ENCODE data around the gene BIRC7. TPM values are rescaled to one million over a fixed set of nuclear protein-coding genes. Genes with fewer than 3 reads are reported as not detected.

The BIRC7 gene
- total RNA-seq, 2 experiments from 2014 or later = not detected

DNA sequence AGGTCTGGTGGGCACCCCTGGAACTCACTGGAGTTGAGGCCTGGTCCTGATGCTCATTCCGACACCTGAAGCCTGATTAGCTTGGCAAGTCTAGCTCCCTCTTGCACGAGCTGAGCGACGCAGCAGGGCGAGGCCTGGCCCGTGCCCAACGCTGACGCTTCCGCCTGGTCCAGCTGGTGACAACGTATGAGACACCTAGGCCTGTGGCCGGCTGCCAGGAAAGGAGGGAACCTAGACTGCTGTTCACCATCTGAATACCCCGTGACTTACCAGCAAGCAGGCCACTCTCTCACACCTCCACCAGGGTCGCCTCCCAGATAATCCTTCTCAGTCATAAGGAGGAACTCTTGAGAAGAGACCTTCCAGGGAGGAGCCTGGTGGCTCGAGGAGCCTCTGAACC is 44.3 kb upstream of the BIRC7 start:
- Mint-ChIP-seq H3K36me3 (ENCODE audit: low read depth) (peaks cover 20% of the 10 kb centered on the region), H3K27ac (no peak overlapping the region)
- CTCF ChIA-PET = interaction anchor here (0.7 kb wide), 1 partner anchor 8 kb away, joined by 3 read pairs; no protein-coding TSS in a partner anchor

DNA sequence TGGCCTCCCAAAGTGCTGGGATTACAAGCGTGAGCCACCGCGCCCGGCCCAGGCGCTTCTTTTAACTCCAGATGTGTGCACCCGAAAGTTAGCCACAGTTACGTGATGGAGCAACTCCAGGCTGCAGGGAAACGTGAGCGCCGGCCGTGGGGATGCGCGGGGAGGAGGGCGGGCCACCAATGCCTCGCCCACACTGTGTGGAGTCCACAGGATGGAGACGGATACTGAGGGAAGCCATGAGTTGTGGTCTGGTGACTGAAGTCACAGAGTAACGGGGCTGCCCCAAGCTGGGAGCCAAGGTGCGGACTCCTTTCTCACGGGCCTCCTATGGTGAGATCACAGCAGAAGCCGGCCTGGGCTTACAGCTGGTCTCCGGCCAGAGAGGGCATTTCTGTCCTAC is 43.0 kb upstream of the BIRC7 start:
- ATAC-seq (ENCODE audit: poor library complexity) = no peak
- ChIA-PET CTCF (no interaction called here), POLR2A (no interaction called here)

More for the DNA sequence above, 44.3 kb upstream of the BIRC7 start:
- H3K4me1 Mint-ChIP-seq (ENCODE audit: low read depth) = peaks cover 2% of the 10 kb centered on the region
- H3K9me3 ChIP-seq (ENCODE audit: control insufficient read depth in 1 of 2, insufficient read depth in 1 of 2, low read length in 2 of 2) = no peaks in the 10 kb centered on the region
- H3K9me3 Mint-ChIP-seq = no peaks in the 10 kb centered on the region
- intact Hi-C loops (cut with DNase I, micrococcal nuclease) = no loop called here
- ATAC-seq (ENCODE audit: poor library complexity) = no peak
- H3K36me3 ChIP-seq (ENCODE audit: insufficient read depth, low read length) = peaks cover 15% of the 10 kb centered on the region
- no peak for TF ChIP-seq CTCF (IDR thresholded peaks at IDR 0.05)
- no peak for DNase-seq
- no peaks in the 10 kb centered on the region for H3K27me3 Mint-ChIP-seq
- H3K4me3 ChIP-seq (ENCODE audit: low read length) = no peak overlapping the region
- H3K4me3 Mint-ChIP-seq = no peak overlapping the region
- no peaks in the 10 kb centered on the region for H3K4me1 ChIP-seq (ENCODE audit: insufficient read depth, low read length)
- no peak overlapping the region for H3K27ac ChIP-seq (ENCODE audit: low read depth in 1 of 2, low read length in 2 of 2)
- POLR2A ChIA-PET = no interaction called here
- H3K27me3 ChIP-seq (ENCODE audit: control insufficient read depth in 1 of 2, insufficient read depth in 2 of 2, low read length in 2 of 2) = no peaks in the 10 kb centered on the region

DNA sequence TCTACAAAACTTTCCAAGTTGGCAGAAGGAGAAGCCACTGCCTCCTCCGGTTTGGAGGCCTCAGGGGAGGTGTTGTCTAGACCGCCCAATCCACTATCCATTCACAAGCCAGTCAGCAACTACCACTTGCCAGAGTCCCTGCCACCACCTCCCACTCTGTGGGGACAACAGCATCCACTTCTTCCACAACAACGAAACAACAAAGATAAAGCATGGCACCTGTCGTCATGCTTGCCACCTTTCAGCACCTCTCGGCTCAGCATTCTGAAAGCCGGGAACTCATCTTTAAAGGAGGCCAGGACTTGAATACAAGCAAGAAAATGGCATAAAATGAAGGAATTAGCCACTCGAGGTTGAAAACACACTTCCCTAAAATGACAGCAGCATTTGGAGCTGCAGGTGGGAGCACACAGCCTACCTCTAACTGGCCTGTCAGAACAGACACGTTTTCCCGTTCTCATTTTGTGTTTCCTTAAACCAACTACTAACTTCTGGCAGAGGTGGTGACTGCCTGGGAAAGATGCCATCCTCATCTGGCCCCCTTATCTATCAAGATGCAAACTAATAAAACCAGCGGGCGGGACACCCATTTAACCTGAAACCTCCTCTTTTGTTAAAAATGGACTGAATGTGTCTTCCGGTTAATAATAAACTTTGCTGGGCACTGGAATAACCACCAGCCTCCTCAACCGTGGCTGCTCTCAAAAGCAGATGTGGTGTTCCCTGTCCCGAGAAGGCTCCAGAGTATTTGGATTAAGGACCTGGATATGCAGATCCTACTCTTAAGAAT is 41.5 kb upstream of the BIRC7 start:
- intact Hi-C loops (cut with DNase I, micrococcal nuclease) = no loop called here
- Histone ChIP-seq H3K4me1 (ENCODE audit: insufficient read depth, low read length) (peaks cover 5% of the 10 kb centered on the region), H3K27me3 (ENCODE audit: control insufficient read depth in 1 of 2, insufficient read depth in 2 of 2, low read length in 2 of 2) (no peaks in the 10 kb centered on the region), H3K4me3 (ENCODE audit: low read length) (no peak overlapping the region), H3K9me3 (ENCODE audit: control insufficient read depth in 1 of 2, insufficient read depth in 1 of 2, low read length in 2 of 2) (no peaks in the 10 kb centered on the region), H3K36me3 (ENCODE audit: insufficient read depth, low read length) (peaks cover 33% of the 10 kb centered on the region), H3K27ac (ENCODE audit: low read depth in 1 of 2, low read length in 2 of 2) (no peak overlapping the region)
- DNase-seq = no peak
- ATAC-seq (ENCODE audit: poor library complexity) = no peak
- Mint-ChIP-seq H3K36me3 (ENCODE audit: low read depth) (peaks cover 47% of the 10 kb centered on the region), H3K9me3 (no peaks in the 10 kb centered on the region), H3K4me1 (ENCODE audit: low read depth) (peaks cover 23% of the 10 kb centered on the region), H3K27ac (no peak overlapping the region), H3K4me3 (no peak overlapping the region), H3K27me3 (no peaks in the 10 kb centered on the region)
- POLR2A ChIA-PET = no interaction called here
- TF ChIP-seq CTCF (IDR thresholded peaks at IDR 0.05) = no peak
- CTCF ChIA-PET = no interaction called here

More for the DNA sequence above, 43.0 kb upstream of the BIRC7 start:
- Histone ChIP-seq H3K9me3 (ENCODE audit: control insufficient read depth in 1 of 2, insufficient read depth in 1 of 2, low read length in 2 of 2) (no peaks in the 10 kb centered on the region), H3K27ac (ENCODE audit: low read depth in 1 of 2, low read length in 2 of 2) (no peak overlapping the region), H3K36me3 (ENCODE audit: insufficient read depth, low read length) (peaks cover 25% of the 10 kb centered on the region), H3K4me3 (ENCODE audit: low read length) (no peak overlapping the region), H3K27me3 (ENCODE audit: control insufficient read depth in 1 of 2, insufficient read depth in 2 of 2, low read length in 2 of 2) (no peaks in the 10 kb centered on the region), H3K4me1 (ENCODE audit: insufficient read depth, low read length) (peaks cover 5% of the 10 kb centered on the region)
- no peak for TF ChIP-seq CTCF (IDR thresholded peaks at IDR 0.05)
- Mint-ChIP-seq H3K27me3 (no peaks in the 10 kb centered on the region), H3K4me1 (ENCODE audit: low read depth) (peaks cover 14% of the 10 kb centered on the region), H3K36me3 (ENCODE audit: low read depth) (peaks cover 33% of the 10 kb centered on the region), H3K4me3 (no peak overlapping the region), H3K27ac (no peak overlapping the region), H3K9me3 (no peaks in the 10 kb centered on the region)
- no peak for DNase-seq
- intact Hi-C loops (cut with DNase I, micrococcal nuclease) = no loop called here

Measured in CD4-positive, alpha-beta T cell (primary cell).